Neural cell (in vitro differentiated cells): ENCODE data around the gene PHYHD1.

Experiments used
- EP300 ChIP-seq: fragments of 450-650 bp; conservative IDR thresholded peaks from 2 replicates; pipeline ENCODE4 v1.6.1; 2014; ENCODE audit warnings: antibody characterized with exemption, mild to moderate bottlenecking, moderate library complexity; ENCODE audit not compliant: poor library complexity, severe bottlenecking
- TAF1 ChIP-seq: IDR thresholded peaks from 2 replicates; pipeline ENCODE4 v1.6.1; 2012; ENCODE audit warnings: low read depth
- TF ChIP-seq, protein P1 (sequence below): fragments of 450-650 bp; IDR thresholded peaks from 2 replicates; pipeline ENCODE4 v1.5.1; 2014; ENCODE audit warnings: antibody characterized with exemption, mild to moderate bottlenecking, moderate library complexity; ENCODE audit not compliant: poor library complexity, severe bottlenecking

DNA sequence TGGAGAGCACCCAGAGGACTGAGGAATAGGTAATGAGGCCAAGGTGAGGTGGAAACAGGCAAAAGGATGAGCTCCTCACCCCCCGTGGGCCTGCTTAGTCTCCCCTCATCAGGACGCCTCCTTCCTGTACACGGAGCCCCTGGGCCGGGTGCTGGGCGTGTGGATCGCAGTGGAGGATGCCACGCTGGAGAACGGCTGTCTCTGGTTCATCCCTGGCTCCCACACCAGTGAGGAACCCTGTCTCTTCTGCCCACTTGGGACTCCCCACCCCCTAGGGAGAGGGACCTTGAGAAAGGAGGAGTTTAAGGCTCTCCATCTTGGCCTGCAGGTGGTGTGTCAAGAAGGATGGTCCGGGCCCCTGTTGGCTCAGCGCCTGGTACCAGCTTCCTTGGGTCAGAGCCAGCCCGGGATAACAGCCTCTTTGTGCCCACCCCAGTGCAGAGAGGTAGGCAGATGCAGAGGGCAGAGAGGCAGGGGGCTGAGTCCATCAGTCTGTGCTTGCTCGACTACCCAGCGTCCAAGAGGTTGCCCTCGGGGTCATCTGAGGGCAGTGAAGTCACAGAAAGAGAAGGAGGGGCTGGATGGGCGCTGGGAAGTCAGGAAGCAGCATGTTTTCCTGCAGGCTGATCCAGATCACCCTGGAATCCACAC lies 19.6 kb downstream of the PHYHD1 start:
- TF ChIP-seq, protein P1, sequence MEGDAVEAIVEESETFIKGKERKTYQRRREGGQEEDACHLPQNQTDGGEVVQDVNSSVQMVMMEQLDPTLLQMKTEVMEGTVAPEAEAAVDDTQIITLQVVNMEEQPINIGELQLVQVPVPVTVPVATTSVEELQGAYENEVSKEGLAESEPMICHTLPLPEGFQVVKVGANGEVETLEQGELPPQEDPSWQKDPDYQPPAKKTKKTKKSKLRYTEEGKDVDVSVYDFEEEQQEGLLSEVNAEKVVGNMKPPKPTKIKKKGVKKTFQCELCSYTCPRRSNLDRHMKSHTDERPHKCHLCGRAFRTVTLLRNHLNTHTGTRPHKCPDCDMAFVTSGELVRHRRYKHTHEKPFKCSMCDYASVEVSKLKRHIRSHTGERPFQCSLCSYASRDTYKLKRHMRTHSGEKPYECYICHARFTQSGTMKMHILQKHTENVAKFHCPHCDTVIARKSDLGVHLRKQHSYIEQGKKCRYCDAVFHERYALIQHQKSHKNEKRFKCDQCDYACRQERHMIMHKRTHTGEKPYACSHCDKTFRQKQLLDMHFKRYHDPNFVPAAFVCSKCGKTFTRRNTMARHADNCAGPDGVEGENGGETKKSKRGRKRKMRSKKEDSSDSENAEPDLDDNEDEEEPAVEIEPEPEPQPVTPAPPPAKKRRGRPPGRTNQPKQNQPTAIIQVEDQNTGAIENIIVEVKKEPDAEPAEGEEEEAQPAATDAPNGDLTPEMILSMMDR, result no peak
- TF ChIP-seq TAF1 (no peak), EP300 (no peak)
